Thyroid gland (tissue), 4 donors: ENCODE measurements around the gene EPYC.
A peak's percentile ranks its signal among the peaks of the same experiment; 100 is the strongest.

ENCODE experiments used
- POLR2A ChIP-seq, 2 donors: fragments of 450-650 bp; IDR thresholded peaks; one replicate each; pipeline ENCODE4 v1.6.1; 2017; ENCODE audit warnings: antibody characterized with exemption in 2 of 2, mild to moderate bottlenecking in 2 of 2, moderate library complexity in 1 of 2
- TF ChIP-seq, protein P1 (sequence below), 6 experiments: fragments of 200-600 bp in 3 of 6; fragments of 450-650 bp in 3 of 6; sonication (generic) in 3 of 6; IDR thresholded peaks; one replicate each; pipeline ENCODE4 v1.5.1; 2016 to 2019; ENCODE audit warnings: antibody characterized with exemption in 6 of 6, mild to moderate bottlenecking in 2 of 6, inconsistent platforms in 1 of 6, moderate library complexity in 1 of 6

DNA sequence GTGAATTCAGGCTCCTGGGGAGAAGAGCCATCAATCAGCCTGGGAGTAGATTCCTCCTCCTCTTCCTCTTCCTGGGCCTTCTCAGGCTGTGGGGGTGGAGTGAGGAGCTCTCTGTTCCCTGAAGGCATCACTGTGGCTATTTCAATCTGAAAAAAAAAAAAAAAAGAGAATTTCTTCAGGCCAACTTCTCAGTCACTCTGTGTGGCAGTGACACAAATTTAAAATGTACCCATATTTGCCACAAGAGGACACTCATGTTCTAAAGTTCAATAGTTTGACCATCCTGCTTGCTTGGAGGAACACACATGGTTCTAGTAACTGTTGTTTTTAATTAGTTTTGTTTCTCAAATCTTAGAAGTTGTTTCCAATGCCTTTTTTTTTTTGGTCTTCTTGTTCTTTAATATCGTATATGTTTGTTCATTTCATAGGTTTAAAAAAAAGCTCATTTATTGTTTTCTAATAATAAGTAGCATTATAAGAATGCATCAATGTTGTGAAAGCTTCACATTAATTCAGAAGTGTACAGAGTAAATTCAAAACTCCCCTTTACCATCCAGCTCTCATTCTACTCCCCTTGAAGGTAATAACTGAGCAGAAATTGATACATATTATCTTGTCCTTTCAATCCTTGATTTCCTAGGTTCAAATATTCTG lies 26.5 kb downstream of the EPYC start:
- TF ChIP-seq POLR2A (IDR thresholded peaks at IDR 0.05) = no peak
- TF ChIP-seq, protein P1, sequence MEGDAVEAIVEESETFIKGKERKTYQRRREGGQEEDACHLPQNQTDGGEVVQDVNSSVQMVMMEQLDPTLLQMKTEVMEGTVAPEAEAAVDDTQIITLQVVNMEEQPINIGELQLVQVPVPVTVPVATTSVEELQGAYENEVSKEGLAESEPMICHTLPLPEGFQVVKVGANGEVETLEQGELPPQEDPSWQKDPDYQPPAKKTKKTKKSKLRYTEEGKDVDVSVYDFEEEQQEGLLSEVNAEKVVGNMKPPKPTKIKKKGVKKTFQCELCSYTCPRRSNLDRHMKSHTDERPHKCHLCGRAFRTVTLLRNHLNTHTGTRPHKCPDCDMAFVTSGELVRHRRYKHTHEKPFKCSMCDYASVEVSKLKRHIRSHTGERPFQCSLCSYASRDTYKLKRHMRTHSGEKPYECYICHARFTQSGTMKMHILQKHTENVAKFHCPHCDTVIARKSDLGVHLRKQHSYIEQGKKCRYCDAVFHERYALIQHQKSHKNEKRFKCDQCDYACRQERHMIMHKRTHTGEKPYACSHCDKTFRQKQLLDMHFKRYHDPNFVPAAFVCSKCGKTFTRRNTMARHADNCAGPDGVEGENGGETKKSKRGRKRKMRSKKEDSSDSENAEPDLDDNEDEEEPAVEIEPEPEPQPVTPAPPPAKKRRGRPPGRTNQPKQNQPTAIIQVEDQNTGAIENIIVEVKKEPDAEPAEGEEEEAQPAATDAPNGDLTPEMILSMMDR (IDR thresholded peaks at IDR 0.05) = peak in 4 of 6 experiments; percentile 17 to 68 (median 55)
